ACC112 (cell line): ENCODE results near the gene SOX6.

Experiments
- H2AFZ ChIP-seq: fragments of 200-600 bp; sonication (generic); one replicate; pipeline ENCODE4 v1.6.0; 2017; ENCODE audit warnings: antibody characterized with exemption, low read length; ENCODE audit not compliant: unreplicated experiment
- H3K27ac ChIP-seq: fragments of 200-600 bp; sonication (generic); 2 replicates; pipeline ENCODE4 v1.5.1; 2014; ENCODE audit warnings: low read depth, mild to moderate bottlenecking, antibody characterized with exemption, low read length, moderate library complexity
- H3K27me3 ChIP-seq: fragments of 200-600 bp; sonication (generic); 2 replicates; pipeline ENCODE4 v1.6.1; 2014; ENCODE audit warnings: mild to moderate bottlenecking, antibody characterized with exemption, low read length, moderate library complexity, mixed read lengths; ENCODE audit not compliant: insufficient read depth
- H3K36me3 ChIP-seq: fragments of 200-600 bp; sonication (generic); 2 replicates; pipeline ENCODE4 v1.6.1; 2016; ENCODE audit warnings: mild to moderate bottlenecking, antibody characterized with exemption, low read length, moderate library complexity, mixed read lengths; ENCODE audit not compliant: insufficient read depth
- H3K4me1 ChIP-seq: fragments of 200-600 bp; sonication (generic); one replicate; pipeline ENCODE4 v1.6.1; 2016; ENCODE audit warnings: low read length, mixed read lengths; ENCODE audit not compliant: insufficient read depth, unreplicated experiment, control insufficient read depth
- H3K4me3 ChIP-seq: fragments of 200-600 bp; sonication (generic); 2 replicates; pipeline ENCODE4 v1.5.1; 2014; ENCODE audit warnings: mild to moderate bottlenecking, low read depth, low read length
- H3K79me2 ChIP-seq: fragments of 200-600 bp; sonication (generic); one replicate; pipeline ENCODE4 v1.6.0; 2016; ENCODE audit warnings: low read length; ENCODE audit not compliant: control insufficient read depth, unreplicated experiment, insufficient read depth

Gene SOX6

DNA sequence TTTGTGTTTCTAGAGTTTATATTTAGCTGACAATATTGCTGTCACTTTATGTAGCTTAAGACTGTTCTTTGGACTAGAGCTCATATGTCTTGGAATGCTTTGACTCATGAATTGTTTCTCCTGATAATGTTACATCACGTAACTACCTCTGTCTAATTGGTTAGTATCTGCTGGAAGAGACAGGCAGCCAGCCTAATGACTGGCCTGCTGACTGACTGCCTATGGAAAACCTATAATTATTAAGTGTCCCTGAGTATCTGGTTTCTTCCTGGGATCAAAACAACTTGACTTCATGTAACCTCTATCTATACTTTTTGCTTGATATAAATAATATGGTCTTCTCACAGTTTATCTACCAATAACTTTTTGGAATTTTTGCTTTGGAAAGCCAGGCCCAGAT is 9.4 kb downstream of the SOX6 start:
- no peaks in the 10 kb centered on the region for H3K4me1 ChIP-seq
- no peak overlapping the region for H3K4me3 ChIP-seq
- H3K79me2 ChIP-seq, result no peaks in the 10 kb centered on the region
- no peak overlapping the region for H3K27ac ChIP-seq
- no peaks in the 10 kb centered on the region for H3K27me3 ChIP-seq
- no peaks in the 10 kb centered on the region for H3K36me3 ChIP-seq
- H2AFZ ChIP-seq, result no peak overlapping the region

DNA sequence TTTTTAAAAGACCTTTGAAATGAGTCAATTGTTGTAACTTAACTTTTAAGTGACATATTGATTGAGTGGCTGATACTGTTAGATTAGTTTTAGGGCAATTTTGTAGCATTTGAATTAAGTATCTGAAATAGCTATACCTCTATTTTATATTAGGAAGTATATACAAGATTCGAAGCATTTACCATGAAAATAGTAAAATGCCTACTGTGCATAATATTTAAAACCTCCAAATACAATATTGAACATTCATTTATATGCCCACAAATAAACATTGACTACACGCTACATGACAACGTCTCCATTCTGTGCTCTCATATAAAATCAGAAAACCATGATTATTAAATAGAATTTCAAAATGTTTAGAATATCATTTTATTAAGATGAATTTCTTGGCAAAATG is 14.5 kb downstream of the SOX6 start:
- no peak overlapping the region for H2AFZ ChIP-seq
- no peaks in the 10 kb centered on the region for H3K27me3 ChIP-seq
- no peaks in the 10 kb centered on the region for H3K79me2 ChIP-seq
- H3K27ac ChIP-seq, result no peak overlapping the region
- no peaks in the 10 kb centered on the region for H3K36me3 ChIP-seq
- no peak overlapping the region for H3K4me3 ChIP-seq
- H3K4me1 ChIP-seq, result no peaks in the 10 kb centered on the region

DNA sequence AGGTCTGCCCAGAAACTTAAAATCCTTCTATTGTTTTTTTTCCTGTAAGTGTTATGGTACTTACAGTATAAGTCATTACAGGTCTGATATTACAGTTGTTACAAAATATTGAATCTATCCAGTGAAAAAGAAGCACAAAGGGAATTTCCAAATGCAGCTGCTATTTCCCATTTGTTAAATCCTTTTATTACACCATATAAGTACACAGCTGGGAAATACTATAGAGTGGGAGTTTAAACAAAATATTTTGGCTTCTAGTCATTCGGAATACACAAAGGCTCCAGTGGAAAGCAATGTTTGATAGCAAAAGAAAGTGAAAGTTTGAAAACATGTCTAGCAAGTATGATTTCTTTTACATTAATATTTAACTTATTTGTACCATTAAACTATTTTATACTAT is 18.0 kb downstream of the SOX6 start:
- no peak overlapping the region for H3K27ac ChIP-seq
- no peaks in the 10 kb centered on the region for H3K36me3 ChIP-seq
- H3K27me3 ChIP-seq, result no peaks in the 10 kb centered on the region
- no peaks in the 10 kb centered on the region for H3K79me2 ChIP-seq
- H3K4me3 ChIP-seq, result no peak overlapping the region
- H2AFZ ChIP-seq, result no peak overlapping the region
- no peaks in the 10 kb centered on the region for H3K4me1 ChIP-seq

DNA sequence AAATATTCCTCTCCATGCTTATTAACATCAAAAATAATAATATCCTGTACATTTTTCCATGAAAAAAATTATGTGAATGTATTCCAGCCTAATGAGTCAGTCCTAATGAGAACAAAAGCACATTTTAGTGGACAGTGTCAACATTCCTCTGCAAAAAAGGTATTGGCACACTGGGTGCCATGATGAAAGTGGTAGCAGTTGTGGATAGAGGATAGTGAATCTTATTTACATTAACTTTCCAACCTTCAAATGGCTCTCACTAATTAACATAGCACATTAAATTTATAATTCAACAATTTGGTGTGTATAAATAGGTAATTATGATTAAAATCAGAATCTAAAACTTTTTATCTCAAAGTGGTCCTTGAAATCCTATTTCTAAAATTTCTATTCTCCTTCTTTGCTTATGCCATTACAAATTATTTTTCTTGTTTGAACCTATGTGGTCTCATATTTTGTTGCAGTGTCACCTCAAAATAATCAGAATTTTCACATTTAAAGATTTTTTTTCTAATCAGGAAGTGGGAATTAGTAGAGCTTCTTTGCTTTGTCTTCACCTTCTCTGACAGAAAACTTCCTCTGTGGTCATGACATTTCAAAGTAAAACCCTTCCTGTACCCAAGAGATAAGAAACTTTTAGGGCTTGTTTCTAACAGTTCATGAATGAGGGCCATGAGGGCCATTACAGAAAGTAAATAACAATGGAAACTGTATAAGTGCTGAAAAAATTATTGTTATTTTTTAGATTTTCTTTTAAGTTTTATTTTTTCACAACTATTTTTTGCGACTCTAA is 18.7 kb downstream of the SOX6 start:
- no peaks in the 10 kb centered on the region for H3K36me3 ChIP-seq
- H2AFZ ChIP-seq, result no peak overlapping the region
- no peak overlapping the region for H3K4me3 ChIP-seq
- no peaks in the 10 kb centered on the region for H3K79me2 ChIP-seq
- no peak overlapping the region for H3K27ac ChIP-seq
- H3K27me3 ChIP-seq, result no peaks in the 10 kb centered on the region
- no peaks in the 10 kb centered on the region for H3K4me1 ChIP-seq

- no peak overlapping the region for H2AFZ ChIP-seq
- no peaks in the 10 kb centered on the region for H3K27me3 ChIP-seq
- H3K4me1 ChIP-seq, result no peaks in the 10 kb centered on the region
- H3K27ac ChIP-seq, result no peak overlapping the region
- no peaks in the 10 kb centered on the region for H3K79me2 ChIP-seq
- H3K36me3 ChIP-seq, result no peaks in the 10 kb centered on the region
- no peak overlapping the region for H3K4me3 ChIP-seq
Measured at GRCh38 chr11:16336721-16337120, 19.6 kb downstream of the SOX6 start.

GRCh38 chr11:16336204-16336603 is 20.1 kb downstream of the SOX6 start:
- Histone ChIP-seq H3K79me2 (no peaks in the 10 kb centered on the region), H3K36me3 (no peaks in the 10 kb centered on the region), H2AFZ (no peak overlapping the region), H3K27ac (no peak overlapping the region), H3K27me3 (no peaks in the 10 kb centered on the region), H3K4me1 (no peaks in the 10 kb centered on the region), H3K4me3 (no peak overlapping the region)

- H3K27ac ChIP-seq, result no peak overlapping the region
- H2AFZ ChIP-seq, result no peak overlapping the region
- H3K36me3 ChIP-seq, result no peaks in the 10 kb centered on the region
- H3K4me1 ChIP-seq, result no peaks in the 10 kb centered on the region
- H3K79me2 ChIP-seq, result no peaks in the 10 kb centered on the region
- H3K4me3 ChIP-seq, result no peak overlapping the region
- H3K27me3 ChIP-seq, result no peaks in the 10 kb centered on the region
Measured at GRCh38 chr11:16335236-16335962, 20.9 kb downstream of the SOX6 start.

DNA sequence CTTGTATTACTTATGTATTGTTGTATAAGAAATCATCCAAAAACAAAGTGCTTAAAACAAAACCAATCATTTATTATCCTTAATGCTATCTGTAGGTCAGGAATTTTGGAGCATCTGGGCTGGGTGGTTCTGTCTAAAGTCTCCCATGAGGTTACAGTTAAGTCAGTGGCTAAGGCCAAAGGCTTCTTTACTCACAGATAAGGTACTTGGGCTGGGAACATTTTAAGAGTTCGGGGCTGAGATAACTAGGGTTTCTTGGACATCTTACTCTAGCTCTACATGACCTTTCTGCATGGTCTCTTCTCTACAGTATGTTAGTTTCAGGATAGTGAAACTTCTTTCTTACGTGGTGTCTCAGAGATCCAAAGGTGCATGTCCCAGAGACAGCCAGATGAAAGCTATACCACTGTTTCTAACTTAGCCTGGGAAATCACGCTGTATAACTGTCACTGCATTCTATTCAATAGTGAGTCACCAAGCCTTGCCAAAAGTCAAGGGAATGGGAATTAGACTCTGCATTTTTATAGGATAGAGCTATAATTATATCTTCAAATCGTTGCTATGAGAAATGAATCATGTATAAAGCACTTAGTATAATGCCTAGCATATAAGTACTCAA is 29.6 kb downstream of the SOX6 start:
- no peak overlapping the region for H3K4me3 ChIP-seq
- H3K27ac ChIP-seq, result no peak overlapping the region
- H2AFZ ChIP-seq, result no peak overlapping the region
- H3K36me3 ChIP-seq, result no peaks in the 10 kb centered on the region
- H3K27me3 ChIP-seq, result no peaks in the 10 kb centered on the region
- H3K79me2 ChIP-seq, result no peaks in the 10 kb centered on the region
- H3K4me1 ChIP-seq, result no peaks in the 10 kb centered on the region

DNA sequence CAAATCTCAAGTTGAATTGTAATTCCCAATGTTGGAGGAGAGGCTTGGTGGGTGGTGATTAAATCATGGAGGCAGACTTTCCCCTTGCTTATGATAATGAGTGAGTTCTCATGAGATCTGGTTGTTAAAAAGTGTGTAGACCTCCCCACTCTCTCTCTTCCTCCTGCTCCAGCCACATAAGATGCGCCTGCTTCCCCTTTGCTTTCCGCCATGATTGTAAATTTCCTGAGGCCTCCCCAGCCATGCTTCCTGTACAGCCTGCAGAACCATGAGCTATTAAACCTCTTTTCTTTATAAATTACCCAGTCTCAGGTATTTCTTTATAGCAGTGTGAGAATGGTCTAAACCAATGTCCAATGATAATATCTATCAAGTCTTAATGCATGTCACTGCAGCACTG is 34.2 kb downstream of the SOX6 start:
- H3K27me3 ChIP-seq, result no peaks in the 10 kb centered on the region
- H3K36me3 ChIP-seq, result no peaks in the 10 kb centered on the region
- H3K27ac ChIP-seq, result no peak overlapping the region
- no peaks in the 10 kb centered on the region for H3K4me1 ChIP-seq
- no peaks in the 10 kb centered on the region for H3K79me2 ChIP-seq
- no peak overlapping the region for H2AFZ ChIP-seq
- H3K4me3 ChIP-seq, result no peak overlapping the region

GRCh38 chr11:16321148-16321547 is 35.2 kb downstream of the SOX6 start:
- no peak overlapping the region for H3K4me3 ChIP-seq
- H2AFZ ChIP-seq, result no peak overlapping the region
- no peaks in the 10 kb centered on the region for H3K79me2 ChIP-seq
- H3K27me3 ChIP-seq, result no peaks in the 10 kb centered on the region
- no peaks in the 10 kb centered on the region for H3K36me3 ChIP-seq
- no peak overlapping the region for H3K27ac ChIP-seq
- H3K4me1 ChIP-seq, result no peaks in the 10 kb centered on the region

GRCh38 chr11:16318320-16318719 is 38.0 kb downstream of the SOX6 start:
- Histone ChIP-seq H3K27ac (no peak overlapping the region), H3K79me2 (no peaks in the 10 kb centered on the region), H3K27me3 (no peaks in the 10 kb centered on the region), H3K36me3 (no peaks in the 10 kb centered on the region), H3K4me1 (no peaks in the 10 kb centered on the region), H3K4me3 (no peak overlapping the region), H2AFZ (no peak overlapping the region)
